IMR-90 (cell line): ENCODE results near the gene MFN1. TPM values are rescaled to one million over a fixed set of nuclear protein-coding genes. Genes with fewer than 3 reads are reported as not detected.

ENCODE experiments used
- ATAC-seq: fragments of 200-7000 bp; cut with Tn5 transposase; 2 replicates; pipeline ENCODE4 v1.9.1; 2020; ENCODE audit warnings: low read depth, mild to moderate bottlenecking, moderate library complexity
- BruUV-seq: library from RNA; stranded (reverse); fragments of 400-500 nt; replicated peaks from 2 replicates; lab custom pipeline; 2021; lab: Mats Ljungman, UMichigan
- CTCF ChIA-PET: fragments of 300-600 bp; formaldehyde crosslinking; extraction: SDS; loops from one replicate; lab custom pipeline; 2021; ENCODE audit warnings: antibody characterized with exemption; lab: Yijun Ruan, JAX
- POLR2A ChIA-PET: fragments of 300-600 bp; sonication (Branson Sonifier 250); formaldehyde crosslinking; loops from one replicate; lab custom pipeline; 2022; ENCODE audit warnings: antibody characterized with exemption; ENCODE audit not compliant: unreplicated experiment; lab: Charles Lee
- DNase-seq: peaks from one replicate; pipeline ENCODE4 v3.0.0; 2013
- H2AFZ ChIP-seq: replicated peaks from 2 replicates; pipeline ENCODE3; 2013; ENCODE audit warnings: low read length, mild to moderate bottlenecking; ENCODE audit not compliant: poor library complexity
- H2AK5ac ChIP-seq: 2 replicates; pipeline ENCODE4 v1.6.1; 2013; ENCODE audit warnings: low read depth, low read length, inconsistent platforms
- H2AK9ac ChIP-seq: replicated peaks from 2 replicates; pipeline ENCODE3; 2013; ENCODE audit warnings: mild to moderate bottlenecking, low read depth, low read length, moderate library complexity; ENCODE audit not compliant: poor library complexity
- H2BK120ac ChIP-seq: 2 replicates; pipeline ENCODE4 v1.6.1; 2013; ENCODE audit warnings: low read depth, low read length, inconsistent platforms
- H2BK15ac ChIP-seq: 3 replicates; pipeline ENCODE4 v1.6.1; 2013; ENCODE audit warnings: low read depth, low read length, inconsistent platforms
- H2BK20ac ChIP-seq: 2 replicates; pipeline ENCODE4 v1.6.1; 2013; ENCODE audit warnings: low read depth, mild to moderate bottlenecking, inconsistent platforms, low read length, moderate library complexity
- H2BK5ac ChIP-seq: 2 replicates; pipeline ENCODE4 v1.6.1; 2013; ENCODE audit warnings: mild to moderate bottlenecking, low read depth, low read length, inconsistent platforms; ENCODE audit not compliant: poor library complexity, severe bottlenecking
- H3K14ac ChIP-seq: replicated peaks from 2 replicates; pipeline ENCODE4 v1.6.1; 2013; ENCODE audit warnings: low read depth, low read length, inconsistent platforms
- H3K18ac ChIP-seq: 2 replicates; pipeline ENCODE4 v1.6.1; 2013; ENCODE audit warnings: low read depth, low read length, control low read depth
- H3K23ac ChIP-seq: 2 replicates; pipeline ENCODE4 v1.6.1; 2013; ENCODE audit warnings: low read depth, low read length, inconsistent platforms
- H3K27ac ChIP-seq: 2 replicates; pipeline ENCODE4 v1.5.1; 2013; ENCODE audit warnings: mild to moderate bottlenecking, control low read depth, low read length; ENCODE audit not compliant: insufficient read depth
- H3K27me3 ChIP-seq: 2 replicates; pipeline ENCODE4 v1.6.1; 2013; ENCODE audit warnings: low read length; ENCODE audit not compliant: control insufficient read depth, insufficient read depth
- H3K36me3 ChIP-seq: 2 replicates; pipeline ENCODE4 v1.6.1; 2013; ENCODE audit warnings: low read length, mixed read lengths; ENCODE audit not compliant: control insufficient read depth, insufficient read depth
- H3K4ac ChIP-seq: 2 replicates; pipeline ENCODE4 v1.6.1; 2013; ENCODE audit warnings: low read depth, low read length, inconsistent platforms
- H3K4me1 ChIP-seq: 2 replicates; pipeline ENCODE4 v1.6.1; 2013; ENCODE audit warnings: low read length, mixed read lengths; ENCODE audit not compliant: control insufficient read depth, insufficient read depth
- H3K4me2 ChIP-seq: 2 replicates; pipeline ENCODE4 v1.6.1; 2013; ENCODE audit warnings: low read depth, mild to moderate bottlenecking, control low read depth, low read length, moderate library complexity
- H3K4me3 ChIP-seq: 2 replicates; pipeline ENCODE4 v1.5.1; 2013; ENCODE audit warnings: low read depth, mild to moderate bottlenecking, control low read depth, low read length, moderate library complexity; ENCODE audit not compliant: insufficient read depth
- H3K56ac ChIP-seq: 2 replicates; pipeline ENCODE4 v1.6.1; 2013; ENCODE audit warnings: low read length, inconsistent platforms; ENCODE audit not compliant: insufficient read depth; ENCODE audit errors: extremely low read depth
- H3K79me1 ChIP-seq, 2 experiments: 2 replicates each; pipeline ENCODE4 v1.6.1; 2013; ENCODE audit warnings: low read length in 2 of 2, inconsistent platforms in 1 of 2, low read depth in 1 of 2
- H3K9ac ChIP-seq: 2 replicates; pipeline ENCODE4 v1.6.1; 2013; ENCODE audit warnings: low read depth, low read length, control low read depth
- H3K9me1 ChIP-seq: 2 replicates; pipeline ENCODE4 v1.6.1; 2013; ENCODE audit warnings: low read length, inconsistent platforms; ENCODE audit not compliant: insufficient read depth
- H3K9me3 ChIP-seq: 2 replicates; pipeline ENCODE4 v1.6.1; 2013; ENCODE audit warnings: low read length; ENCODE audit not compliant: control insufficient read depth, insufficient read depth
- H4K20me1 ChIP-seq: 2 replicates; pipeline ENCODE4 v1.6.1; 2013; ENCODE audit warnings: low read length, inconsistent platforms; ENCODE audit not compliant: insufficient read depth
- H4K5ac ChIP-seq: 2 replicates; pipeline ENCODE4 v1.6.1; 2013; ENCODE audit warnings: mild to moderate bottlenecking, low read depth, low read length, control low read depth
- H4K8ac ChIP-seq, 2 experiments: 2 replicates each; pipeline ENCODE4 v1.6.1; 2013; ENCODE audit warnings: low read depth in 2 of 2, low read length in 2 of 2, control low read depth in 1 of 2, inconsistent platforms in 1 of 2
- H4K91ac ChIP-seq: 2 replicates; pipeline ENCODE4 v1.6.1; 2013; ENCODE audit warnings: low read depth, low read length, inconsistent platforms; ENCODE audit not compliant: insufficient read depth
- BHLHE40 ChIP-seq: fragments of 150-350 bp; IDR thresholded peaks from 2 replicates; pipeline ENCODE4 v1.6.1; 2016; ENCODE audit warnings: mild to moderate bottlenecking, low read depth, low read length
- CHD1 ChIP-seq: IDR thresholded peaks from 2 replicates; pipeline ENCODE4 v1.6.1; 2012; ENCODE audit warnings: low read depth, low read length, improper control_type of control experiment
- FOS ChIP-seq: fragments of 150-350 bp; IDR thresholded peaks from 2 replicates; pipeline ENCODE4 v1.6.1; 2016; ENCODE audit warnings: low read depth, low read length
- MAZ ChIP-seq: IDR thresholded peaks from 2 replicates; pipeline ENCODE4 v1.6.1; 2012; ENCODE audit warnings: low read depth, mild to moderate bottlenecking, low read length, improper control_type of control experiment, moderate library complexity, borderline replicate concordance
- MXI1 ChIP-seq: IDR thresholded peaks from 2 replicates; pipeline ENCODE4 v1.6.1; 2012; ENCODE audit warnings: low read depth, mild to moderate bottlenecking, low read length, moderate library complexity, borderline replicate concordance
- RAD21 ChIP-seq: IDR thresholded peaks from 2 replicates; pipeline ENCODE4 v1.6.1; 2012; ENCODE audit warnings: low read length, improper control_type of control experiment
- RCOR1 ChIP-seq: IDR thresholded peaks from 2 replicates; pipeline ENCODE4 v1.6.1; 2012; ENCODE audit warnings: mild to moderate bottlenecking, low read length, improper control_type of control experiment; ENCODE audit not compliant: insufficient replicate concordance
- SMC3 ChIP-seq: fragments of 150-350 bp; IDR thresholded peaks from 2 replicates; pipeline ENCODE4 v1.6.1; 2016; ENCODE audit warnings: low read depth, mild to moderate bottlenecking, antibody characterized with exemption, low read length, moderate library complexity
- WGBS, 2 experiments: methylation state at CpG; one replicate each; pipeline versions ENCODE4 v1.1.5 to v1.1.7; 2013; ENCODE audit warnings: missing lambda C conversion rate in 2 of 2; ENCODE audit not compliant: insufficient read length in 1 of 2; ENCODE audit errors: extremely low coverage in 2 of 2; 5-methylcytosine and 5-hydroxymethylcytosine counted together
- dilution Hi-C: fragments of 300-500 bp; cut with HindIII; formaldehyde crosslinking; loops from one replicate; pipeline ENCODE4 v1.14.3; 2018; ENCODE audit warnings: low sequenced_read_pairs; ENCODE audit not compliant: unreplicated experiment
- in situ Hi-C: fragments of 300-500 bp; cut with MboI; formaldehyde crosslinking; loops from 3 replicates; pipeline ENCODE4 v1.14.3; 2019; ENCODE audit warnings: low sequenced_read_pairs, inconsistent platforms, mixed read lengths
- intact Hi-C: fragments of 100-400 bp; cut with micrococcal nuclease; formaldehyde crosslinking; loops from 2 replicates; pipeline ENCODE4 v1.10.0; 2022
- polyA plus RNA-seq, 3 experiments: library from polyadenylated mRNA; depleted of rRNA; stranded (reverse); fragments of >200 nt; gene quantifications; 2 replicates each; pipeline ENCODE4 v1.2.3, GENCODE V29; 2012; ENCODE audit warnings: low replicate concordance in 1 of 3
- total RNA-seq: library from RNA; depleted of rRNA; stranded (reverse); fragments of >200 nt; gene quantifications from 2 replicates; pipeline ENCODE4 v1.2.3, GENCODE V29; 2012
- TF ChIP-seq, protein P1 (sequence below): conservative IDR thresholded peaks from 2 replicates; pipeline ENCODE4 v1.5.1; 2012; ENCODE audit warnings: mild to moderate bottlenecking, low read depth, low read length, improper control_type of control experiment
- TF ChIP-seq, protein P2 (sequence below): fragments of 150-350 bp; IDR thresholded peaks from 2 replicates; pipeline ENCODE4 v1.6.1; 2017; ENCODE audit warnings: mild to moderate bottlenecking, antibody characterized with exemption, low read length, low read depth

The MFN1 gene
- total and polyA plus RNA-seq, 2 of the 4 experiments (the other 2 are of a cell fraction): 23.6 to 40.3 TPM

DNA sequence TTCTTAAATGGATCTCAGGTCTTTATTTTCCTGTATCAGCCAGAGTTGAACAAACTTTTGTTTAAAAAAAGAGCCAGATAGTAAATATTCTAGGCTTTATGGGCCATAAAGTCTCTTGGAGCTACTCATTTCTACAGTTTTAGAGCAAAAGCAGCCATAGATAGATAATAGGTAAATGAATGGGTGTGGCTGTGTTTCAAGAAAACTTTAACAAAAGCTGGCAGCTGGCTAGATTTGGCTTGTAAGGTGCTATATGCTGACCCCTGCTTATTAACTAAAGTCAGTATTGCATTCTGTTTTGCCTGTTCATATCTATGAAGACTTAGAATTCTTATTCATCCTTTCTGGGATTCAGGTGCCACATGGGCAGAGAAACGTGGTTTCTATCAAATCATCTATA, 29.0 kb downstream of the MFN1 start:
- ATAC-seq: no peak
- intact Hi-C loops: no loop called here
- Histone ChIP-seq H2AFZ (no peak overlapping the region), H3K4me3 (no peak overlapping the region), H4K5ac (no peak overlapping the region), H4K91ac (no peak overlapping the region), H3K14ac (no peak overlapping the region), H4K20me1 (no peaks in the 10 kb centered on the region), H3K9me3 (no peaks in the 10 kb centered on the region), H3K4me1 (no peaks in the 10 kb centered on the region), H2AK9ac (no peak overlapping the region), H2BK15ac (no peak overlapping the region), H3K4me2 (no peak overlapping the region), H2BK5ac (no peak overlapping the region), H3K79me1 (no peaks in the 10 kb centered on the region), H3K18ac (no peak overlapping the region), H3K27me3 (no peaks in the 10 kb centered on the region), H3K23ac (no peak overlapping the region), H3K56ac (no peak overlapping the region), H3K36me3 (peaks cover 11% of the 10 kb centered on the region), H3K9me1 (no peaks in the 10 kb centered on the region), H2BK120ac (no peak overlapping the region), H3K4ac (no peak overlapping the region), H2BK20ac (no peak overlapping the region), H4K8ac (no peak overlapping the region), H2AK5ac (no peak overlapping the region), H3K9ac (no peak overlapping the region), H3K27ac (no peak overlapping the region)
- POLR2A ChIA-PET: interaction anchor here (0.6 kb wide), 1 partner anchor 10 kb away, joined by 3 read pairs; no protein-coding TSS in a partner anchor
- BruUV-seq: no TSS peak
- CTCF ChIA-PET: no interaction called here
- DNase-seq: no peak
- dilution Hi-C loops: no loop called here
- WGBS, 2 experiments: no CpG with 5 or more reads among the region's 1 CpG
- in situ Hi-C loops: no loop called here
- TF ChIP-seq, protein P1, sequence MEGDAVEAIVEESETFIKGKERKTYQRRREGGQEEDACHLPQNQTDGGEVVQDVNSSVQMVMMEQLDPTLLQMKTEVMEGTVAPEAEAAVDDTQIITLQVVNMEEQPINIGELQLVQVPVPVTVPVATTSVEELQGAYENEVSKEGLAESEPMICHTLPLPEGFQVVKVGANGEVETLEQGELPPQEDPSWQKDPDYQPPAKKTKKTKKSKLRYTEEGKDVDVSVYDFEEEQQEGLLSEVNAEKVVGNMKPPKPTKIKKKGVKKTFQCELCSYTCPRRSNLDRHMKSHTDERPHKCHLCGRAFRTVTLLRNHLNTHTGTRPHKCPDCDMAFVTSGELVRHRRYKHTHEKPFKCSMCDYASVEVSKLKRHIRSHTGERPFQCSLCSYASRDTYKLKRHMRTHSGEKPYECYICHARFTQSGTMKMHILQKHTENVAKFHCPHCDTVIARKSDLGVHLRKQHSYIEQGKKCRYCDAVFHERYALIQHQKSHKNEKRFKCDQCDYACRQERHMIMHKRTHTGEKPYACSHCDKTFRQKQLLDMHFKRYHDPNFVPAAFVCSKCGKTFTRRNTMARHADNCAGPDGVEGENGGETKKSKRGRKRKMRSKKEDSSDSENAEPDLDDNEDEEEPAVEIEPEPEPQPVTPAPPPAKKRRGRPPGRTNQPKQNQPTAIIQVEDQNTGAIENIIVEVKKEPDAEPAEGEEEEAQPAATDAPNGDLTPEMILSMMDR: no peak
- TF ChIP-seq, protein P2, sequence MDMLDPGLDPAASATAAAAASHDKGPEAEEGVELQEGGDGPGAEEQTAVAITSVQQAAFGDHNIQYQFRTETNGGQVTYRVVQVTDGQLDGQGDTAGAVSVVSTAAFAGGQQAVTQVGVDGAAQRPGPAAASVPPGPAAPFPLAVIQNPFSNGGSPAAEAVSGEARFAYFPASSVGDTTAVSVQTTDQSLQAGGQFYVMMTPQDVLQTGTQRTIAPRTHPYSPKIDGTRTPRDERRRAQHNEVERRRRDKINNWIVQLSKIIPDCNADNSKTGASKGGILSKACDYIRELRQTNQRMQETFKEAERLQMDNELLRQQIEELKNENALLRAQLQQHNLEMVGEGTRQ: no peak
- TF ChIP-seq FOS (no peak), MXI1 (no peak), CHD1 (no peak), BHLHE40 (no peak), RCOR1 (no peak), MAZ (no peak), SMC3 (no peak), RAD21 (no peak)
